Left ventricle myocardium superior (tissue), 1 donor: ENCODE results near the gene DAB1. TPM values are rescaled to one million over a fixed set of nuclear protein-coding genes. Genes with fewer than 3 reads are reported as not detected.

Experiments used
- ATAC-seq: fragments of 200-7000 bp; cut with Tn5 transposase; one replicate; pipeline ENCODE4 v1.9.1; 2020; ENCODE audit warnings: mild to moderate bottlenecking, moderate library complexity
- DNase-seq: peaks from one replicate; pipeline ENCODE4 v3.0.0-alpha.2; 2020
- intact Hi-C: fragments of 100-400 bp; cut with micrococcal nuclease; formaldehyde crosslinking; loops from one replicate; pipeline ENCODE4 v1.11.0; 2022
- long read RNA-seq: library from polyadenylated mRNA; unstranded; transcript quantifications from one replicate; pipeline ENCODE4 v2.0.0, GENCODE V29; 2021
- total RNA-seq: library from RNA; stranded (reverse); fragmentation: NEBNext Ultra II Directional; extraction: Animal tissue kit (Norgen Biotek cat#: 25700); gene quantifications from one replicate; pipeline ENCODE4 v1.2.1, GENCODE V29; 2021
- donor health status: DM: no; HTN: yes; CAD: no; lungs with severe emphysema.

The DAB1 gene
- 2.6 TPM for total RNA-seq
- long read RNA-seq, partial matches to known transcripts = 2 of 8 reads
- long read RNA-seq, other reads (novel, unspliced or antisense) = 6 of 8 reads

DNA sequence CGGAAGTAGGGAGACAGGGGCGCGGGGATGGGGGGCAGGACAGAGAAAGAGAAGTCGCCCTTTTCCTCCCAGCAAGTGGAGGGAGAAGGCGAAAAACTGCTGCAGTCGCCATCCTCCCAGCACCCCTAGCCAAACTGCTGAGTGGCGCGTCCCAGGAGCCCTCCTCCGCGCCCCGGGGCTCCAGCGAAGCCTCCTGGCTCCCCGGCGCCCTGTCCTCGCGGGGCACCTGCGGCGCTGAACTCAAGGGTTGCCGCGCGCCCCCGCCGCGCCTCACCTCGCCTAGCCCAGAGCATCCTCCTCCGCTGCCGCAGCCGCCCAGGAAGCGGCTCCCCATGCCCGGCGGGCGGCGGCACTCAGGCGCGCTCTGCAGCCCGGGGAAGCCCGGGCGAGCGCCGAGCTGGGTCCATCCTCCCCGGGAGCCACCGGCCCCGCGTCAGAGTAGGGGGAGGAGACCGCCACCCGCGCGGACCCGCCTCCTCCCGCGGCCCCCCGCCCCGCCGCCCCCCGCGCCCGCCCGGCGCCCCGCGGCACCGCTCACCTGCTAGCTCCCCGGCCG, at the start of gene DAB1:
Gene DAB1 (minus strand): TSS at position 405 of the 556 bp plus-strand sequence. CDS start 133,030 bp downstream, outside the sequence.
- DNase-seq = peak; percentile 33
- intact Hi-C loops = no loop called here
- ATAC-seq = peak; percentile 61

GRCh38 chr1:57473448-57473847, 49.6 kb upstream of the DAB1 start:
- no peak for ATAC-seq
- intact Hi-C loops = no loop called here

GRCh38 chr1:57471995-57472394, 48.1 kb upstream of the DAB1 start:
- intact Hi-C loops = no loop called here
- DNase-seq (no peak), ATAC-seq (no peak)

More at GRCh38 chr1:57473448-57473847, 49.6 kb upstream of the DAB1 start:
- DNase-seq = no peak

DNA sequence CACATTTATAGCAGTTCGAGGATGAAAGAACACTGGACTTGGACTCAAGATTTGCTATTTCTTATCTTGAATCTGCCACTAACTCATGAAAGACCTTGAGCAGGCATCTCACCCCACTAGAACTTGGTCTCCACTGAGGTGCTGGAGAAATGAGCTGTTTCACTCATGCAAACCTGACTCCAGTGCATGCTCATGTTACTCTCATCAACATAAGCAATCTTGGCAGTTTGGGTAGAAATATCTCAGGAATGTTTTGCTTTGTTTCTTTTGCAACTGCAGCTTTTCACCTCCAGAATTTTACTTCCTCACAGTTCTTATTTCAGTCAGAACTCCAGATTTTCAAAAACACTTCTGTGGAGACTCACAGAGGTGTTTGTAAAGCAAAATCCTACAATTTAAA, 46.2 kb upstream of the DAB1 start:
- intact Hi-C loops = no loop called here
- DNase-seq (no peak), ATAC-seq (no peak)

GRCh38 chr1:57468641-57469523, 45.0 kb upstream of the DAB1 start:
- intact Hi-C loops = no loop called here
- no peak for ATAC-seq
- DNase-seq = no peak

- ATAC-seq (no peak), DNase-seq (no peak)
- intact Hi-C loops = no loop called here
These were observed 44.0 kb upstream of the DAB1 start for GRCh38 chr1:57467830-57468229.

DNA sequence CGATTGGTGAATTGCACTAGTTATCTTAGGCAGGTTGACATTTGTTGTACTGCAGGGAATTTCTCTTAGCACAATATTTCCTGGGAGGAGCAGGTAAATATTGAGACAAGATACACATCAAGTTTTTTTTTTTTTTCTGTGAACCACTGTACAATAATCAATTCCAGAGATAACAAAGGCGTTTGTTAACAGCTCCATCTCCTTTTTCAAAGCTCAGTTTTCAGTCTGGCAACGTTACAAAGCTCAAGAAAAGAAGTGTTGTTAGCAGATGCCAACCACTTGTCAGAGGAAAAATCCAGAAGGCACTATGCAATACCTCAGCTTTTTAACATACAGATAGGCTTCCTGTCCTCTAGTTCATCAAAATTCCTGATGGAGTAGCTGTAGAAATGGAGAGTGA, 40.9 kb upstream of the DAB1 start:
- DNase-seq (no peak), ATAC-seq (no peak)
- intact Hi-C loops = no loop called here

GRCh38 chr1:57463343-57463742, 39.5 kb upstream of the DAB1 start:
- no peak for DNase-seq
- intact Hi-C loops = no loop called here
- ATAC-seq = no peak

DNA sequence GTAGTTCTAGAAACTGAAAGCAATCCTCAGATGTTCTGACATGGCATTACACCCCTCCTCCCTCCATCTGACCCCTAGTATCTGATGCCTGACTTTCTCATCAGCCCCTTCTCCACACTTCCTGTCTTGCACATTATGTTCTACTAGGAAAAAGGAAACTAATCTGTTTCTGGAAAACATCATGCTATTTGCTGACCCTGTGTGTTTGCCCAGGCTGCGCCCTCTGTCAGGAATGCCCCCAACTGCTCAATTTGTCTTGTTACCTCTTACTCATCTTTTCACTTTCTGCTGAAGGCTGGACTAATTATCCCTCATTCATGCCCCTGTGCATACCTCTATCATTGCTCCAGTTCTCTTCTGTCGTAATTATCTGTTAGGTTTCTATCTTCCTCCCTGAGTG, 37.5 kb upstream of the DAB1 start:
- DNase-seq (no peak), ATAC-seq (no peak)
- intact Hi-C loops = no loop called here

DNA sequence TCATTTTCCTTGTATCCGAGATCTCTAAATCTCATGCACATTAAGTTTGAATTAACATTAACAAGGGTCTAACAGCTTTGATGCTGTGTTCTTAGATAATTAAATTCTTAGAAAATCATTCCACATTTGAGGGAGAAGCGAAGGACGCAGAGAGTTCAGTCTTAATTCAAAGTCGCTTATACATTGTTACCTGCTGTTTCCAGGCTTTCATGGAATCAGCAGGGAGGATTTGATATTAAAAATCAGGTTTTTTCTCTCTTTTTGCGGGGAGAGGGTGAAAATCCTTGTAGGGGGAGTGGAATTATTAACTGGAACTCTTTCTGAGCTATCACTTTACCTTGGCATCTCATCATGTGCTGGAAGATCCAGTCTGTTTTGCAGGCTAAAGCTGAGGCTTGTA, 27.7 kb upstream of the DAB1 start:
- no peak for ATAC-seq
- intact Hi-C loops = no loop called here
- no peak for DNase-seq

GRCh38 chr1:57450981-57451380, 27.1 kb upstream of the DAB1 start:
- DNase-seq = no peak

GRCh38 chr1:57447551-57447950, 23.7 kb upstream of the DAB1 start:
- DNase-seq = no peak
- ATAC-seq = no peak
- intact Hi-C loops = no loop called here

More at GRCh38 chr1:57450981-57451380, 27.1 kb upstream of the DAB1 start:
- intact Hi-C loops = no loop called here
- no peak for ATAC-seq

DNA sequence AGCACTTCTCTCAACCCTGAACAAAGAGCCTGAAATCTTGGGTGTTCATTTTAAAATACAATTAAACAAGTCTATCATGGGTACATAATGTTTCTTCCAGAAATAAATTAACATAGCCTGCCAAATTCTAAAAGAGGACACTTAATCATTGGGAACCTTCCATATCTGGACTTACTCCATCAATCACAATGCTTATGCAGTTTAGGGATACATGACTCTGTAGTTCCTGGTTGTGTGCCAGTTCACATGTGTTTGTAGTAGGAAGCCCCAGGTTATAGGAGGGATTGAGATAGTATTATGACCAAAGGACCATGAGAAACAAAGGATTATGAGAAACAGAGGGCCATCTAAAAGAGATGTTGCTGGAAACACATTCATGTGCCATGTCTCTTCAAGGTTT, 19.1 kb upstream of the DAB1 start:
- ATAC-seq = peak; percentile 92
- no peak for DNase-seq
- intact Hi-C loops = no loop called here

DNA sequence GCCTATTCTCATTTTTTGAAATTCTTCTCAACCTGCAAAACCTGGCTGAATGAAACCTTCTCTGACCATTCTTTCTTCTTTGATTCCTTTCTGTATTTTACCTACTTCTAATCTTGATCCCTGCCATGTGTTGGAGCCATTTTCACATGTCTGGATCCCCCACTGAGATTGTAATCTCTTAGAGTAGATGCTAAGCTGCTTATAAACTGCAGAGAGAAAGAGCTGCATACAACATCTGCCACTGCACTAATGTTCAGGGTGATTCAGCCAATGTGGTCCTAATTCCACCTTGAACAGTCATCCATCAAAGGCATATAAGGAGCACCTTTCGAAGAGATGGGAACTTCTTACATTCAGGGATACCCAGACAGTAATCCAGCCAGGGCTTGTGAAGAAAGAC, 16.2 kb upstream of the DAB1 start:
- ATAC-seq = no peak

GRCh38 chr1:57431400-57431799, 7.5 kb upstream of the DAB1 start:
- DNase-seq = no peak
- intact Hi-C loops = no loop called here
- peak; percentile 76 for ATAC-seq

More for the DNA sequence above, 16.2 kb upstream of the DAB1 start:
- intact Hi-C loops = no loop called here
- DNase-seq = no peak

GRCh38 chr1:57424231-57425027, 569 bp upstream of the DAB1 start:
- intact Hi-C loops = no loop called here
- peak; percentile 76 for ATAC-seq
- DNase-seq = peak; percentile 73

DNA sequence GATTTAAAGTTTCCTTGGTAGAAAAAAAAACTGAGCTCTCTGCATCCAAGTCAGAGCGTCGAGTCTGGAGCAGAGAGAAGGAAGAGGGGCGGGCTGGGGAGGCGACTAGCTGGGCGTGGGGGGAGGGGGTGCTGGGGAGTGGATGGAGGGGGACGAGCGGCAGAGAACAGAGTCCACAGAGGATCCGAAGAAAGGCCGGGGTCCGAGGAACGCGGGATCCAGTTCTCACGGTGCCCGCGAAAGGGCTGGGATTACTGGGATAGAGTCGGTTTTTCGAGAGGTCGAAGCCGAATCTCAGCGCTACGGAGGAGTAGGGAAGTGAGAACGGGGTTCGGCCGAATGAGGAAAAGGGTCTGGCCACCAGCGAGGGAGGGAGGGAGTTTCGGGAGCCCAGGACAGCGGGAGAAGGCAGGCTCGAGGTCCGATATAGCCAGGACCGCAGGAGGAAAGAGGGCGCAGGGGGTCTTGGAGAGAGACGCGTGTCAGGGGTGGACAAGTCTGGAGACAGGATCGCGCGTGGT, 665 bp downstream of the DAB1 start:
- DNase-seq (no peak), ATAC-seq (peak; percentile 6)
- intact Hi-C loops = no loop called here

- intact Hi-C loops = no loop called here
- DNase-seq = peak; percentile 38
- ATAC-seq = peak; percentile 65
These were observed 1.4 kb downstream of the DAB1 start for GRCh38 chr1:57422271-57423134.

- no peak for DNase-seq
- ATAC-seq = no peak
- intact Hi-C loops = no loop called here
These were observed 2.1 kb downstream of the DAB1 start for GRCh38 chr1:57421806-57422205.
